Activated CD4-positive, alpha-beta T cell treated with anti-CD3 and anti-CD28 coated beads for 1 hour (primary cell): ENCODE results near the gene CLOCK.
"Not testable (repeated sequence)": the region's sequence is repeated elsewhere in the genome, so short reads cannot be mapped to it uniquely, and the experiment has no call there.

ENCODE experiments used
- DNase-seq: peaks from one replicate; pipeline ENCODE4 v3.0.0-alpha.2; 2020

Gene CLOCK

GRCh38 chr4:55546756-55547465 is at the start of gene CLOCK:
CLOCK (minus strand) TSS chr4:55546909; CDS start chr4:55482785, 64,124 bp downstream.
- DNase-seq = peak; percentile 78

GRCh38 chr4:55592014-55592413 is 45.3 kb upstream of the CLOCK start, which contains the start of gene PDCL2:
PDCL2 (minus strand) TSS chr4:55592245; CDS start chr4:55592109, 136 bp downstream.
- no peak for DNase-seq

DNA sequence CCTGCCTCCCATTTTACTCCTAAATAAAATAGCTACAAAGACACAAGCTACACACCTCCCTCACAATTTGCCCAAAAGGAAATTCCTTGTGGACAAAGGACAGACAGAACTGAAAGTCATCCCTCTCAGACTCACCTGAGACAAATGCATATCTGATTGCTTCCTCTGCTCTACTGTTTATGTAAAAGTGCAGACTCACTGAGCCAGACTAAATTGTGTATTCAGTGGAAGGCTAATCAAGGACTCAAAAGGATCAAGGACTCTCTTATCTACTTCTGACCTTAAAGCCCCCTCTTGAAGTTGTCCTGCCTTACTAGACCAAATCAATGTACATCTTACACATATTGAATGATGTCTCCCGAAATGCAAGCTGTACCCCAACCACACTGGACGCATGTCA is 41.5 kb upstream of the CLOCK start:
- DNase-seq = no peak

DNA sequence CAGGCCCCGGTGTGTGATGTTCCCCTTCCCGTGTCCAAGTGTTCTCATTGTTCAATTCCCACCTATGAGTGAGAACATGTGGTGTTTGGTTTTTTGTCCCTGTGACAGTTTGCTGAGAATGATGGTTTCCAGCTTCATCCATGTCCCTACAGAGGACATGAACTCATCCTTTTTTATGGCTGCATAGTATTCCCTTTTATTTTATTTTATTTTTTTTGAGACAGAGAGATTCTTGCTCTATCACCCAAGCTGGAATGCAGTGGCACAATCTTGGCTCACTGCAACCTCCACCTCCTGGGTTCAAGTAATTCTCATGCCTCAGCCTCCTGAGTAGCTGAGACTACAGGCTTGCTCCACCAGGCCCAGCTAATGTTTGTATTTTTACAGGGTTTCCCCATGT is 36.1 kb upstream of the CLOCK start:
- DNase-seq = not testable (repeated sequence)

- DNase-seq = no peak
Measured at GRCh38 chr4:55578341-55579010, 31.8 kb upstream of the CLOCK start.

DNA sequence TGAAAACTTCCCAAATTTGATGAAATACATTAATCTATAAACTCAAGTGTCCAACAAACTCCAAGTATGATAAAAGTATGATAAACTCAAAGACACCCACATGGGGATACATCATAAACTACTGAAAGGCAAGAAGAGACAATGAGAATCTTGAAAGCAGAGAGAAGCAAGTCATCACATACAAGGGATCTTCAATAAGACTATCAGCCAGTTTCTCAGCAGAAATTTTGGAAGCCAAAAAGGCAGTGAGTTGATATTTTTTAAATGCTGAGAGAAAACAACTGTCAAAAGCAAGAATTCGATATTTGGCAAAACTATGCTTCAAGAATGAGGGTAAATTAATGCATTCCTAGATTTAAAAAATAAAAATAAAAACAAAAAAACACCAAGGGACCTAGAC is 28.8 kb upstream of the CLOCK start:
- no peak for DNase-seq

GRCh38 chr4:55574252-55574651 is 27.5 kb upstream of the CLOCK start:
- DNase-seq = no peak

DNA sequence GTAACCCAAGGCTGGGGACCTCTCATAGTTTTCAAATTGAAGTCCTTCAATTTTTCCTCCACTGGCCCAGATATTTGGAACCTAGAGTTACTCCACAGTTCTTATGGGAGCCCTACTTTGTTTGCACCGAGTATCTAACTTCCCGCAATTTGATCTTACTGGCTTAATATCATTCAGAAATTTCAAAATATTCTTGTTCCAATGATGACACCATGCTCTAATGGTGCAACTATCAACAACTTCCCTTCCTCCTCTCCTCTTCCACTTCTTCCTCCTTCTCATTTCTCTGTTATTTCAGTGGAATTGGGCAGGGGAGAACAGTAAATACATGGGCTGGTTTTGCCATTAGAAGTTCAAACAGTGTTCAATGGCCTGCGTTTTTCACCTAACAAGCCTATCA is 25.1 kb upstream of the CLOCK start:
- DNase-seq = no peak

- no peak for DNase-seq
Measured at GRCh38 chr4:55568905-55569504, 22.3 kb upstream of the CLOCK start.

- DNase-seq = no peak
Measured at GRCh38 chr4:55561889-55562288, 15.2 kb upstream of the CLOCK start.

DNA sequence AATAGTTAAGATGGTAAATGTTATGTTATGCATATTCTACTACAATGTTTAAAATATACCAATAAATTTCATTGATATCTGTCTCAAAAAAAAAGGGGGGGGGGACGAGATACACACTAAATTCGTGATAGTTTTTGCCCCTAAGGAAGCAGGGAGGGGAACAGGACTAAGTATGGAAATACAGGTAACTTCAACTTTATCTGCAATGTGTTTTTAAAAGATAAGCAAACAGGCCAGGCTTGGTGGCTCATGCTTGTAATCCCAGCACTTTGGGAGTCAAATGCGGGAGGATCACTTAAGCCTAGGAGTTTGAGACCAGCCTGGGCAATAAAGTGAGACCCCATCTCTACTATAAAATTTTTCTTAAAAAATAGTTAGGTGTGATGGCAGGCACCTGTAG is 13.4 kb upstream of the CLOCK start:
- DNase-seq = no peak

DNA sequence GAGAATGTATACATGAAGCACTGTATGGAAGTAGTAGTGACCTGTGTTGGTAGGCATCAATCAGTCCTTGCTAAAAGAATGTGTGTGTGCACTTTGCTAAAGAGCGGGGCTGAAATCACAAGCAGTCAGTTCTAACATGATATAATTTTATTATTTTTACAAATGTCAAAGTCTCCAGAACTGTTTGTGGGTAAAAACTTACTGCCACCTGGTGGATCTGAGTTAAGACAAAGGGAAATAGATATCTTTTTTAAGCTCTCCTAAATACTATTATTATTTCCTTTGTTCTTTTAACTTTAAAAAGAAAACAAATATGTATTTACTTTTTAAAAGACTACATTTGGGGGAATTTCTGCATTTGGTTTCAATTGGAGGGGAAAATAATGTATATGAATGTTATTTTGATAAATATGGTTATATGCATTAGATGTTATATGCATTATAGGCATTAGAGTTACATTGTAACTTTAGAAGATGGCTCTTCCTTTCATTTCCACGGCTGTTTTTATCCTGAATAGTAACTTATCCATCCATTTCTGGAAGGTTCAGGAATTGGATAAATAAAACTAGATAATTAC is 7.8 kb upstream of the CLOCK start:
- no peak for DNase-seq

- no peak for DNase-seq
Measured at GRCh38 chr4:55553441-55554201, 6.9 kb upstream of the CLOCK start.

DNA sequence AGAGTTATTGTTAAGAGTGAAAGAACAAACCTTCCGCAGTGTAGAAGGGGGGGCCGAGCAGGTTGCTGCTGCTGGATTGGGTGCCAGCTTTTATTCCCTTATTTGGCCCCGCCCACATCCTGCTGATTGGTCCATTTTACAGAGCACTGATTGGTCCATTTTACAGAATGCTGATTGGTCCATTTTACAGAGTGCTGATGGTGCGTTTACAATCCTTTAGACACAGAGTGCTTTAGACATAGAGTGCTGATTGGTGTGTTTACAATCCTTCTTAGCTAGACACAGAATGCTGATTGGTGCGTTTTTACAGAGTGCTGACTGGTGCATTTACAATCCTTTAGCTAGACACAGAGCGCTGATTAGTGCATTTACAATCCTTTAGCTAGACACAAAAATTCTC is 5.3 kb upstream of the CLOCK start:
- not testable (repeated sequence) for DNase-seq

GRCh38 chr4:55549888-55550287 is 3.2 kb upstream of the CLOCK start:
- DNase-seq = no peak

- DNase-seq = no peak
Measured at GRCh38 chr4:55547918-55548317, 1.2 kb upstream of the CLOCK start.

- no peak for DNase-seq
Measured at GRCh38 chr4:55547466-55547770, 709 bp upstream of the CLOCK start.

DNA sequence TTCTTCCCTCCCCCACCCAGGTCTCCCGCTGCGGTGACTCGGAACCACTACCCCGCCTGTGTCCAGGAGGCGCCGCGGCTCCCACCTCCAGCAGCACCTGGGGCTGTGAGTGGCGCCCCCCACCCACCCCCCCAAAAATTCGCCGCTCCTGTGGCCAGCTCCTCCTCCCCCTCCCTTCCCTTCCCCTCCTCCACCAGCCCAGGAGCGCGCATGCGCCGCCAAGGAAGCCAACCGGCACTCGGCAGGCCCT is 278 bp downstream of the CLOCK start:
- no peak for DNase-seq

DNA sequence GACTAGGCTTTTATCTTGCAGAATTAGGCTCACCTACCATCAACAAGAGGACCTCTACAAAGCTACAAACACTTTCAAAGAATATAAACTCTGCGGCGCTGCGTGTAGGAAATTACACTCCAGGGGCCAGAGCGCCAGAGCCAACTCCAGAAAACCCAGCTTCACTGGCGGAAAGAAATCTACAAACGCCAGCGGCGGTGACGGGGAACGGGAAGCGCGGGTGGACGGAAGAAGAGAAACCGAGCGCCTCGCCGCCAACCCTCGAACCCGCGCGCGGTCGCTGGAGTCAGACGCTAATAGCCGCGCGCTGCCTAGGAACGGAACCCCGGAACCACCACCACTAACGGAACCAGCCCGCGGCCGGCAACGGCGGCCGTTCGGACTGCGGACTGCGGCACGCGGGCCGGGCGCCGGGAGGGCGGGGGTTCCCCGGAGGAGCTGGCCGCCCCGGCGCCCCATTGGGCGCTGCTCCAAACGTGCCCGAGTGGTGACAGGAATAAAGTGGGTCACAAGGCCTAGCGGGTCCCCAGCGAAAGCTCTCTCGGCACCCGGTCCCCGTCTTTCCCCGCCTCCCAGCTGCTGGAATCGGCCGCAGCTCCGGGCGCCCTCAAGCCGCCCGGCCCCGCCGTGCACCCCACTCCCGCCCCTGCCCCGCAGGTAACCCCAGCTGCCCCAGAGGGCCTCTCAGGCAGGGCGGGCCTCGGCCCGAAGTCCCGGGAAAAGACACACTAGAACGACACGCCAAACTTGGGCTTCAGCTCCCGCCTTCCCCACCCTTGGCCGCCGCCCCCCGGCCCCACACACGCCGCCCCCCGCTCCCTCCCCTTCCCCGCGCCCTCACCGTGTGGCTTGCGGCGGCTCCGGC is 836 bp downstream of the CLOCK start:
- peak; percentile 32 for DNase-seq

DNA sequence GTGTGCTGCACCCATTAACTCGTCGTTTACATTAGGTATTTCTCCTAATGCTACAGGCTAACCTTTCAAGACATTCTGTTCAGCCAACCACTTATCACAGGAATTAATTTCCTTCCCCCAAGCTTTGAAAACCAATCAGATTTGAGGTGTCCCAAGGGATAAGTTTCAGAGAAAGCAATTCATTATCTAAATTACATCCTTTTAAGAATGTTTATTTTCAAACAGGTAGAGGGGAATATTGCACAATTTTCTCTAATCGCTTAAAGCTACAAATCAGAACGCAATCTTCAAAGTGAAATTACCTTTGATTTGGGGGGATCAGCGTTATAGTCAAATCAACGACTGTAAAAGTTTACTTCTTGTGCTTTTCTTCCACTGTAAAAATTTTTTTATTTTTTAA is 1.6 kb downstream of the CLOCK start:
- no peak for DNase-seq

DNA sequence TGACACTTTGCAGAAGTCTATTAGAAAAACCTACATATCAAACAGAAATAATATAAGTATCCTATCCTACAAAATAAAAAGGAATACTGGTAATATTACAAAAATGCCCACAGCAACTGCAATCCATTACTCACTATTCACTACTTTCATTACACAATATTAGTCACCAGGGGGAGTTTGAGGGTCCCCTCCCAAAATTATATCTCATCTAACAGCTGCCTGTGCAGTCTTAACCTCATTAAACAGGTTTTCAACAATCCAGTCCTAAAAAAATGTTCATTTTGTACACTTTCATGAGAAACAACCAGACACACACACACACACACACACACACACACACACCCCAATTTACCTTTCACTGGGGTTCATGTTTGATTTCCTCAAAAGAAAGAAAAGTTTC is 2.9 kb downstream of the CLOCK start:
- DNase-seq = no peak

- no peak for DNase-seq
Measured at GRCh38 chr4:55540271-55540670, 6.4 kb downstream of the CLOCK start.

GRCh38 chr4:55539658-55540057 is 7.1 kb downstream of the CLOCK start:
- no peak for DNase-seq
